H1 (cell line): ENCODE measurements around the gene APPL2. TPM values are rescaled to one million over a fixed set of nuclear protein-coding genes. Genes with fewer than 3 reads are reported as not detected.

Experiments used
- CTCF ChIP-seq, 3 experiments: IDR thresholded peaks; 1 replicate in 2 of 3; 2 replicates in 1 of 3; pipeline versions ENCODE4 v1.5.1 to v1.6.1; 2011; ENCODE audit warnings: low read length in 3 of 3, mild to moderate bottlenecking in 3 of 3, inconsistent platforms in 2 of 3, low read depth in 1 of 3, moderate library complexity in 1 of 3; ENCODE audit not compliant: insufficient read depth in 1 of 3; ENCODE audit errors: control extremely low read depth in 1 of 3
- polyA plus RNA-seq, 7 experiments: library from polyadenylated mRNA; depleted of rRNA in 3 of 7; stranded (reverse) in 5 of 7; unstranded in 2 of 7; fragments of >200 nt in 5 of 7; fragments of 200-250 nt in 2 of 7; gene quantifications; 1 replicate in 5 of 7; 2 replicates in 1 of 7; 4 replicates in 1 of 7; pipeline versions ENCODE4 v1.2.1 to v1.2.3, GENCODE V29; 2011 to 2013; ENCODE audit warnings: missing spikeins in 2 of 7, mixed read lengths in 2 of 7
- total RNA-seq: library from RNA; stranded (reverse); fragmentation: NEBNext Ultra II Directional; extraction: Animal tissue kit (Norgen Biotek cat#: 25700); gene quantifications from 2 replicates; pipeline ENCODE4 v1.2.1, GENCODE V29; 2021

Gene APPL2
- total and polyA plus RNA-seq, 2 of the 8 experiments (the other 6 are each of a cell fraction or from before 2014, with no cell fraction given) = 8.9 to 22.9 TPM

DNA sequence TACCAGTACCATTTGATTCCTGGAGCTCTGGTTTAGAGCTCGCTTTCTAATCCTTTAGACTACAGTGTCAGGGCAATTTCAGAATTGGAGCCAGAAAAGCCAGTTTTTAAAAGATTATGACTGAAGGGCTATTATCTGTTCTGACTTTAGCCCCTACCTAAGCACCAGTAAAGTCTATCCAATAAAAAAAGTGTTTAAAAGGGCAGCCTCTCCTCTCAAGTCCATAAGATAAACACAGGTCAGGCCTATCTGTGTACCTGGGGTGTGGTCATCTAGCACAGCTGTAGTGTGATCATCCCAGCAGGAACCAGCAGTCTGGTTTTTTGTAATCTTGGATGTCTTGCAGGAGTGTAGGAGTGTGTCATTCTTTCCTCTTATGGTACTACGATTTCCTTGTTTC is 6.6 kb downstream of the APPL2 start (continued):
- TF ChIP-seq CTCF (IDR thresholded peaks at IDR 0.05; ENCODE audit: control extremely low read depth in 1 of 3, insufficient read depth in 1 of 3, low read depth in 1 of 3, low read length in 3 of 3) = no peak
